MM.1S (cell line): Measurements from ENCODE around the gene CEP170B.

ENCODE experiments used
- DNase-seq: peaks from one replicate; pipeline ENCODE4 v3.0.0-alpha.2; 2015
- H2AFZ ChIP-seq: fragments of 300-600 bp; sonication (generic); 2 replicates; pipeline ENCODE4 v1.6.0; 2016; ENCODE audit warnings: antibody characterized with exemption, low read length
- H3F3A ChIP-seq: fragments of 300-600 bp; sonication (generic); 2 replicates; pipeline ENCODE4 v1.6.1; 2016; ENCODE audit warnings: mild to moderate bottlenecking, antibody characterized with exemption, low read length, moderate library complexity, mixed read lengths; ENCODE audit not compliant: insufficient read depth
- H3K27ac ChIP-seq: fragments of 300-600 bp; sonication (generic); 2 replicates; pipeline ENCODE4 v1.5.1; 2016; ENCODE audit warnings: mild to moderate bottlenecking, low read length
- H3K27me3 ChIP-seq: fragments of 300-600 bp; sonication (generic); replicated peaks from 2 replicates; pipeline ENCODE4 v1.6.0; 2016; ENCODE audit warnings: low read length; ENCODE audit not compliant: insufficient read depth
- H3K36me3 ChIP-seq: fragments of 300-600 bp; sonication (generic); replicated peaks from 2 replicates; pipeline ENCODE4 v1.6.1; 2016; ENCODE audit warnings: mild to moderate bottlenecking, low read length, mixed read lengths; ENCODE audit not compliant: insufficient read depth
- H3K4me1 ChIP-seq: fragments of 300-600 bp; sonication (generic); 2 replicates; pipeline ENCODE4 v1.6.1; 2016; ENCODE audit warnings: low read length, mixed read lengths
- H3K4me2 ChIP-seq: fragments of 300-600 bp; sonication (generic); 2 replicates; pipeline ENCODE4 v1.6.0; 2016; ENCODE audit warnings: low read depth, low read length
- H3K4me3 ChIP-seq: fragments of 300-600 bp; sonication (generic); 2 replicates; pipeline ENCODE4 v1.5.1; 2016; ENCODE audit warnings: low read length, mixed read lengths
- H3K79me2 ChIP-seq: fragments of 300-600 bp; sonication (generic); 2 replicates; pipeline ENCODE4 v1.6.1; 2016; ENCODE audit warnings: mixed run types, low read length, mixed read lengths
- H3K9ac ChIP-seq: fragments of 300-600 bp; sonication (generic); 2 replicates; pipeline ENCODE4 v1.6.1; 2016; ENCODE audit warnings: low read length, mixed read lengths
- H3K9me2 ChIP-seq: fragments of 300-600 bp; sonication (generic); replicated peaks from 2 replicates; pipeline ENCODE4 v1.6.1; 2016; ENCODE audit warnings: mild to moderate bottlenecking, low read length, mixed read lengths; ENCODE audit not compliant: insufficient read depth
- H3K9me3 ChIP-seq: fragments of 300-600 bp; sonication (generic); replicated peaks from 2 replicates; pipeline ENCODE4 v1.6.1; 2016; ENCODE audit warnings: mild to moderate bottlenecking, low read length, mixed read lengths; ENCODE audit not compliant: insufficient read depth
- H4K20me1 ChIP-seq: fragments of 300-600 bp; sonication (generic); 2 replicates; pipeline ENCODE4 v1.6.1; 2016; ENCODE audit warnings: mild to moderate bottlenecking, low read length, moderate library complexity, mixed read lengths; ENCODE audit not compliant: insufficient read depth
- CTCF ChIP-seq: fragments of 300-600 bp; sonication (generic); IDR thresholded peaks from 2 replicates; pipeline ENCODE4 v1.5.1; 2016; ENCODE audit warnings: antibody characterized with exemption, low read length, mixed read lengths
- EZH2 ChIP-seq: fragments of 300-600 bp; sonication (generic); optimal IDR thresholded peaks from 2 replicates; pipeline ENCODE3; 2017; ENCODE audit warnings: low read depth, mild to moderate bottlenecking, antibody characterized with exemption, low read length, mixed read lengths
- EZH2phosphoT487 ChIP-seq: fragments of 300-600 bp; sonication (generic); IDR thresholded peaks from 2 replicates; pipeline ENCODE4 v1.6.1; 2018; ENCODE audit warnings: antibody characterized with exemption, low read length

The CEP170B gene

DNA sequence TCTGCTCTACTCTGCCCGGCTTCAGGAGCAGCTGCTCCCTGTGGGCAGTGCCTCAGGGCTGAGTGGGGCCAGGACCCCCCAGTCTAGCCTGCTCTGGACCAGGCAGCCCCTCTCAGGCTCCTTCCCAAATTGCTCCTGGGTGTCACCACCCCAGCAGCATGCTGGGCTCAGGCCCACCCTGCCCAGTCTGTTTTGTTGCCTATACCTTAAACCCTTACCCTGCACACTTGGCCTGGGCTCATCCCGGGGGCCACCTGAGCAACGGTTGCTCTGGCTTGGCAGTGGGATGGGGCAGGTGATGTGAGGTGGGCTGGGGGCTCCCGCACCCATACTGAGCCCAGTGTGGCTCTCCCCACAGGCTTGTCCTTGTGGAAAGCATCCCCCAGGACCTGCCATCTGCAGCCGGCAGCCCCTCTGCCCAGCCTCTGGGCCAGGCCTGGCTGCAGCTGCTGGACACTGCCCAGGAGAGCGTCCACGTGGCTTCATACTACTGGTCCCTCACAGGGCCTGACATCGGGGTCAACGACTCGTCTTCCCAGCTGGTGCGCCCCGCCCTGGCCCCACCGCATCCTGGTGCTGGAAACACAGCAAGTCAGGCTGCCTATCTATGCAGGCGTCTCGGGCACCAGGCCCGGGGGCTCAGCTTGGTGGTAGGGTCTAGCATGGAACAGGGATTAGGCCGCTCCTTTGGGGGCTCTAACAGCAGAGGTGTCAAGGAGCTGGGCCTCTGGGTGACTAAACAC, 63.5 kb downstream of the CEP170B start:
- Histone ChIP-seq H2AFZ (no peak overlapping the region), H3K4me1 (peaks cover 19% of the 10 kb centered on the region), H3K79me2 (no peaks in the 10 kb centered on the region), H3K36me3 (no peaks in the 10 kb centered on the region), H4K20me1 (no peaks in the 10 kb centered on the region), H3K4me3 (no peak overlapping the region), H3K9me3 (no peaks in the 10 kb centered on the region), H3K27me3 (no peaks in the 10 kb centered on the region), H3K4me2 (no peak overlapping the region), H3K9ac (no peak overlapping the region), H3F3A (no peaks in the 10 kb centered on the region), H3K9me2 (no peaks in the 10 kb centered on the region), H3K27ac (no peak overlapping the region)
- TF ChIP-seq EZH2 (no peak), EZH2phosphoT487 (no peak), CTCF (no peak)
- no peak for DNase-seq

DNA sequence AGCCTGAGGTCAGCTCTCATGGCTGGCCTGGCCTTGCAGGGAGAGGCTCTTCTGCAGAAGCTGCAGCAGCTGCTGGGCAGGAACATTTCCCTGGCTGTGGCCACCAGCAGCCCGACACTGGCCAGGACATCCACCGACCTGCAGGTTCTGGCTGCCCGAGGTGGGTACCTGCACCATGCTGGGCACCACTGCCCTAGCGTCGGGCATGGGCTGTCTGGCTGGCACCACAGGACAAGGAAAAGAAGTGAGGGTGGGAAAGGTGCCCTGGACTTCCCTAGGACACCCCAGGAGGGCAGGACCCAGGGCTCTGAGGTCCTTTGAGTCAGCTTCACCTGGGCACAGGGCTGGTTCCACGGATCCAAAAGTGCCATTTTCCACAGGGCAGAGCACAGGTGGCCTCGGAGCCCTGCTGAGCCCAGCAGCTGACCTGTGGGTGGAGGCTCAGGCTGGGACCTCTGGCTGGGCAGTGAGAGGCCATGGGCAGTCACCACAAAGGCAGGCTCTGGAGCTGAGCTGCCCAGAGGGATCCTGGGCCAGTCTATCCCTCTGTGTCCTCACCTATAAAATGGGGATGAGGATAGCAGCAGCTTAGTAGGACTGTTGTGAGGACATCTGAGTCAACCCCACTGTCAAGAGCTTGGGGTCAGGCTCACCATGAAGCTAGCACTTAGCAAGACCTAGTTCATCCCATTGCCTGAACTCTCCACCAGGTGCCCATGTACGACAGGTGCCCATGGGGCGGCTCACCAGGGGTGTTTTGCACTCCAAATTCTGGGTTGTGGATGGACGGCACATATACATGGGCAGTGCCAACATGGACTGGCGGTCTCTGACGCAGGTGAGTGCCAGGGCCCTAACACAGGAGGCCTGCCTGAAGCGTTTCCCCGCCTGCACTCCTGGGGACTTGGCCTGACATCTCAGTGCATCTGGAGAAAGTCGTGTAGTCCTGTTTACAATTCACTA, 64.5 kb downstream of the CEP170B start:
- no peak for DNase-seq
- no peak overlapping the region for H3K4me3 ChIP-seq
- H3K27ac ChIP-seq = no peak overlapping the region

DNA sequence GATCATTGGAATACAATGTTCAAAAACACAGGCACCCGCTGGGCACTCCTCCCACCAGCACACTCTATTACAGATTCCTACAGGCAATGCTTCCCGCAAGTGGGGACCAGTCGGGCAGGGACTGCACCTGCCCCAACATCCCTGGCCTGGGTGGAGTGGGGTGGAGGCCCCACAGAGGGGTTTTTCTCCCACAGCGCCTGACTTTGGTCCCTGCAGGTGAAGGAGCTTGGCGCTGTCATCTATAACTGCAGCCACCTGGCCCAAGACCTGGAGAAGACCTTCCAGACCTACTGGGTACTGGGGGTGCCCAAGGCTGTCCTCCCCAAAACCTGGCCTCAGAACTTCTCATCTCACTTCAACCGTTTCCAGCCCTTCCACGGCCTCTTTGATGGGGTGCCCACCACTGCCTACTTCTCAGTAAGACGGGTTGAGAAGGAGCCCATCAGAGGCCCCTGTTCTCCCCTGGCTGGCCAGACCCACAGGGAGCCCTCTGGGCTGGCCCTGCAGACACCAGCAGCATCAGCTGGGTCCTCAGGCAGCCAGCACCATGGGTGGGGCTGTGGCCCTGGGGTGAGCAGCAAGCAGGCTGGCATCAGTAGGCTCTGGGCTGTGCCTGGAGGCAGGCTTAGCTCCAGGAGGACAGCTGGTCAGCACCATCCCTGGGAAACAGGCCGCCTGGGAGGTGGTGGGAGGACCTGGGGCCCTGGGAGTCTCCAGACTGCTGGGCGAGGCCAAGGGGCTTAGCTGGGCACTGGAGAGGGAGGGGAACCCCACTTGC, 65.6 kb downstream of the CEP170B start:
- H3K9ac ChIP-seq = no peak overlapping the region

More for the DNA sequence above, 64.5 kb downstream of the CEP170B start:
- Histone ChIP-seq H2AFZ (no peak overlapping the region), H3F3A (no peaks in the 10 kb centered on the region), H3K36me3 (no peaks in the 10 kb centered on the region), H4K20me1 (no peaks in the 10 kb centered on the region), H3K9me2 (no peaks in the 10 kb centered on the region), H3K27me3 (0 out of 2 replicates have a peak, but pooled peaks cover 3% of the 10 kb centered on the region), H3K79me2 (no peaks in the 10 kb centered on the region), H3K9ac (no peak overlapping the region), H3K9me3 (no peaks in the 10 kb centered on the region), H3K4me2 (no peak overlapping the region), H3K4me1 (peaks cover 19% of the 10 kb centered on the region)
- TF ChIP-seq CTCF = no peak

More for the DNA sequence above, 65.6 kb downstream of the CEP170B start:
- Histone ChIP-seq H3K79me2 (no peaks in the 10 kb centered on the region), H3K27ac (no peak overlapping the region), H2AFZ (no peak overlapping the region), H3F3A (no peaks in the 10 kb centered on the region), H3K4me2 (no peak overlapping the region), H3K9me2 (no peaks in the 10 kb centered on the region), H3K27me3 (0 out of 2 replicates have a peak, but pooled peaks cover 6% of the 10 kb centered on the region), H3K4me1 (peaks cover 17% of the 10 kb centered on the region), H3K36me3 (no peaks in the 10 kb centered on the region), H4K20me1 (no peaks in the 10 kb centered on the region), H3K9me3 (no peaks in the 10 kb centered on the region), H3K4me3 (no peak overlapping the region)
- no peak for TF ChIP-seq EZH2
- TF ChIP-seq CTCF = no peak
- TF ChIP-seq EZH2phosphoT487 = no peak
- no peak for DNase-seq
